Daoy (cell line): ENCODE results near the gene CYB5R4. TPM values are rescaled to one million over a fixed set of nuclear protein-coding genes. Genes with fewer than 3 reads are reported as not detected.
"Not testable (repeated sequence)": the region's sequence is repeated elsewhere in the genome, so short reads cannot be mapped to it uniquely, and the experiment has no call there.

Experiments used
- DNase-seq: peaks from one replicate; pipeline ENCODE4 v3.0.0-alpha.2; 2015; ENCODE audit warnings: low read depth
- total RNA-seq: library from RNA; depleted of rRNA; stranded (reverse); fragments of >200 nt; shearing (Covaris generic); gene quantifications from 2 replicates; pipeline ENCODE4 v1.2.3, GENCODE V29; 2014

CYB5R4 gene
- total RNA-seq, 1 experiment from 2014 or later, result 52.6 TPM

DNA sequence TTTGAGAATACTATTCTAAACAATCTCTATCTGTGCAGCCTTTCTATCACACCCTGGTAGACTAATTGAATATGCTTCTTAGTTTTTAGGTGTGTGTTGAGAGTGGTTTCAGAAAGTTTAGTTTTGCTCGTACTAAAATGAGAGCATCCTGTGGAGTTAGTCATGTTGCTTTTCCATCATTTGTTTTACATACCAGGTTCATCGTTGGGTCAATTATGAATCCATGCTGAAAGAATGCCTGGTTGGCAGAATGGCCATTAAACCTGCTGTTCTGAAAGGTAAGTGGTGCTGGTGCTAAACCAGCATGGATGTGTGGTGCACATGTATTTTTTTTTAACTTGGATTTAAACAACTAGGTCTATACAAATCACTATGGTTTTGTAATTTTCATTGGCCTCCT lies 49.3 kb downstream of the CYB5R4 start:
- peak; percentile 49 for DNase-seq

DNA sequence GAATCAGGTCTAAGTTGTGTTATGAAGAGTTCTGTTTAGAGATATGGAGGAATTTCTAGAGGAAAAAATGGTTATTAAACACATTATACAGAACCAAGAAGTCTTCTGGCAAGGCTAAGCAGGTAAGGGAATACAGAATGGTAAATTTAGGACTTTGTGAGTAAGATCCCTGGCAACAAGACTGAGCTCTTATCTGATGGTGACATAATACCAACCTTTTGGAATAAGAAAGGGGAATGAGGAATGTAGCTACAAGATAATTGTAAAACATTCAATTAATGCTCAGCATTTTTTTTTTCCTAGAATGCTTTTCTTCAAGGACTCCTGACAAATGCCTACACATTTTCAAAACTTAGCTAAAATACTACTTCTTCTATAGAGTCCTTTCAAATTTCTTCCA lies 51.8 kb downstream of the CYB5R4 start:
- no peak for DNase-seq

- no peak for DNase-seq
Observed at GRCh38 chr6:83914953-83915352, 55.5 kb downstream of the CYB5R4 start.

DNA sequence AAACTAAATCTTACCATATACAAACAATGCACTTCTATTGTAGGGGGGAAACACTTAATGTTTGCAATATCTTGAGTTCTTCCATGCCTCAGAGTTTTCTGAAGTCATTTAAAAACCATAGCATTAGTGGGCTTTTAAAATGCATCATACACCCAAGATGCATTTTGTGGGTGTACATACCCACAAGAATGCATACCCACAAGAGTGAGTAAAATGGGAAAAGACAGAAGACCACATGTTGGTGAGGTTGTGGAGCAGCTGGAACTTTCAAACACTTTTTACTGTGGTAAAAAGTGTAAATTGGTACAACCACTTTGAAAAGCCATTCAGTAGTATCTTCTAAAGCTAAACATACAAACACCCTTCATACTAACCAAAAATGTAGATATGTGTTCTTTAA lies 57.5 kb downstream of the CYB5R4 start:
- DNase-seq, result no peak

- DNase-seq, result no peak
Observed at GRCh38 chr6:83920017-83920416, 60.5 kb downstream of the CYB5R4 start.

DNA sequence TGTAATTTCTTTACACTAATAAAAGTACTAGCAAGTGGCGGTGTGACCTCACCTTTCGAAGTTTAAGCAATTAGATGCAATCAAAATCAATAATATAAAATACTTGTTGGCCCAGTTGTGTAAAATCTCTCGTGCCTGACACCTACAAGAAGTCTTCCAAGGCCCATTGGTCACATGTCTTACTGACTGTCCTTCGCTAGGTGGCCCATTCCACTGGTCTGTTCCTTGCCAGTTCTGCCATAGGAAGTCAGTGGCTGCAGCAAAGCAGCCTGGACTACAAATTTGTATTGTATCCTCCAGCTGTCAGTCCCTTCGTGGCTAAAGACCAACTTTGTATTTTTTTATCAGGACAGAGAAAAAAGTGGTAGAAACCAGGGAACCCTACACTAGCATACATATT lies 61.8 kb downstream of the CYB5R4 start:
- DNase-seq, result no peak

DNA sequence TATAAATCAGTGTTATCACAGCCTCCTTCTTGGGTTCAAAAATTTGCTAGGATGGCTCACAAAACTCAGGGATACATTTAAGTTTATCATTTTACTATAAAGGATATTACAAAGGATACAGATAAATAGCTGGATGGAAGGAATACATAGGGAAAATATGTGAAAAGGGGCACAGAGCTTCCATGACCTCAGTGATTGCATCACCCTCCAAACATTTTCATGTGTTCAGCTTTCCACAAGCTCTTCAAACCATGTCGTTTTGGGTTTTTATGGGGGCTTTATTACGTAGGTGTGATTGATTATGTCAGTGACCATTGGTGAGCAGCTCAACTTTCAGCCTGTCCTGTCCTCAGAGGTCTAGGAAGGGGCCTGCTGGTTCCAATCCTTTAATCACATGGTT lies 68.0 kb downstream of the CYB5R4 start:
- DNase-seq, result no peak

DNA sequence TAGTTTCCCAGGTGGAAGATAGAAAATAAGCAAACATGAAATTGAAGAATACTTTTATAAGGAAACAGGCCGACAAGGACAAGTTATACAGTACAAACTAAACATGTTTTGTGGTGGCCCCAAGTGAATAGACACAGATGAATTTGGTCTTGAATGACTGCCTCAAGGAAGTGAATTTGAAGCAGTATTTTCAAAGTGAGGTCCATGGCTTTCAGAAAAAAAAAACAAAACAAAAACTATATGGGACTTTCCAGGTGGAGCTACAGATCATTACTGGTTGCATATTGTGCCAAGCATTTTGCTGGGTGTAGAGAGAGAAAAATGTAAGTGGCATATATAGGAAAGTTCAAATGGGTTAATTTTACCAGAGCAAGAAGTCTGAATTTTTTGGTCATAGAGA lies 68.8 kb downstream of the CYB5R4 start:
- DNase-seq, result no peak

DNA sequence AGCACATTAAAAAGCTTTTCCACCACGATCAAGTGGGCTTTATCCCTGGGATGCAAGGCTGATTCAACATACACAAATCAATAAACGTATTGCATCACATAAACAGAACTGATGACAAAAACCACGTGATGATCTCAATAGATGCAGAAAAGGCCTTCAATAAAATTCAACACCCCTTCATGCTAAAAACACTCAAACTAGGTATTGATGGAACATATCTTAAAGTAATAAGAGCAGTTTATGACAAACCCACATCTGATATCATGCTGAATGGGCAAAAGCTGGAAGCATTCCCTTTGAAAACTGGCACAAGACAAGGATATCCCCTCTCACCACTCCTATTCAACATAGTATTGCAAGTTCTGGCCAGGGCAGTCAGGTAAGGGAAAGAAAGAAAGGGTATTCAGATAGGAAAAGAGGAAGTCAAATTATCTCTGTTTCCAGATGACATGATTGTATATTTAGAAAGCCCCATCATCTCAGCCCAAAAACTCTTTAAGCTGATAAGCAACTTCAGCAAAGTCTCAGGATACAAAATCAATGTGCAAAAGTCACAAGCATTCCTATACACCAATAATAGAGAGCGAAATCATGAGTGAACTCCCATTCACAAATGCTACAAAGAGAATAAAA lies 86.8 kb downstream of the CYB5R4 start:
- DNase-seq, result not testable (repeated sequence)

GRCh38 chr6:83947983-83948382 lies 88.5 kb downstream of the CYB5R4 start:
- not testable (repeated sequence) for DNase-seq

GRCh38 chr6:83948851-83949250 lies 89.4 kb downstream of the CYB5R4 start:
- no peak for DNase-seq

DNA sequence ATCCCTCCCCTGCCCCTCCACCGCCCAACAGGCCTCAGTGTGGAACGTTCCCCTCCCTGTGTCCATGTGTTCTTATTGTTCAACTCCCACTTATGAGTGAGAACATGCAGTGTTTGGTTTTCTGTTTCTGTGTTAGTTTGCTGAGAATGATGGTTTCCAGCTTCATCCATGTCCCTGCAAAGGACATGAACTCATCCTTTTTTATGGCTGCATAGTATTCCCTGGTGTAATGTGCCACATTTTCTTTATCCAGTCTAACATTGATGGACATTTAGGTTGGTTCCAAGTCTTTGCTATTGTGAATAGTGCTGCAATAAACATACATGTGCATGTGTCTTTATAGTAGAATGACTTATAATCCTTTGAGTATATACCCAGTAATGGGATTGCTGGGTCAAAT lies 91.9 kb downstream of the CYB5R4 start:
- not testable (repeated sequence) for DNase-seq

- no peak for DNase-seq
Observed at GRCh38 chr6:83952830-83953229, 93.3 kb downstream of the CYB5R4 start.

DNA sequence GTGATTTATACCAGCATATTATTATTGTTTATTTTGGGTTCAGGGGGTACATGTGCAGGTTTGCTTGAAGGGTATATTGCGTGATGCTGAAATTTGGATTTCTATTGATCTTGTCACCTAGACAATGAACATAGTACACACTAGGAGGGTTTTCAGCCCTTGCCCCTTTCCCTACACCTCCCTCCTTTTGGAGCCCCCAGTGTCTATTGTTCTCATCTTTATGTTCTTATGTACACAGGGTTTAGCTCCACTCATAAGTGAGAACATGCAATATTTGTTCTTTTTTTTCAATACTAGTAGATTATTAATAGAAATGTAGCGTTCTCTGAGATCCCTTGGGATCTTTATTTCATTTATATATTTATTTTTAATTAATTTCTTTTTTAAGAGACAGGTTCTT lies 94.9 kb downstream of the CYB5R4 start:
- DNase-seq, result no peak

DNA sequence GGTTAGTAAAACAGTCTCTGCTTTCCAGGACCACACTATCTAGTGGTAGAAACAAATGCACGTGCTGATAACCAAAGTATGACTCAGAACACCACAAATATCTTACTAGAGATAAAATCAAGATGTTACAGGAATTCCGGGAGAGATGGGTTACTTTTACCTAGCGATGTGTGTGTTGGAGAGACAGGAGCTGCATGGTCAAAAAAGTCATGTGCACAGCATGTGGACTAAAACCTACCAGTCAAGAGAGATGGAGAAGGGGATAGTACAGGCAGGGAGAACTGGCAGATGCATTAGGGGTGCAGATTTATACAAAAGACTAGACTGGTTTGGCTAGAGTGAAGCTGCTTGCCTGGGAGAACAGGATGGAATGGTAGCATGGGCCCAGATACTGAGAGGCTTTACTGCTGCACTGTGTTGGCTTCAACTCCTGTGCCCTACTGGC lies 98.8 kb downstream of the CYB5R4 start:
- no peak for DNase-seq

DNA sequence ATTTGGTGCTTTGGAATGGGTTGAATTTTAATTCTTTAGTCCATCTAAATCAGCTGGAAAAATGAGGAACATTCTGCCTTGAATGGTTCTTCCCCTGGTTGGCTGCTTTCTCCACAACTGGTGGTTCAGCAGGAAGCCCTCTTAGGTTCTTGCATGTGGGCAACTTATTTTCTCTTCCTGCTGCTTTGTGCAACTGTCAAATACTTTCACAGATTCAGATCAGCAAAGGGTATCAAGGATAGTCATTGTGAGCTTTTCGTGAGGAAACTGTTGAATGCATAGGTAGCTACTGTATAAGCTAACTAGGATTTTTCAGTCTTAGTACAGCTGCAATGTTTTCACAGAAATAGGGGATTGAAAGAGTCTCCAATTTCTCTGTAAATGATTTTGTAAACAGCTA lies 101.2 kb downstream of the CYB5R4 start:
- DNase-seq, result no peak

DNA sequence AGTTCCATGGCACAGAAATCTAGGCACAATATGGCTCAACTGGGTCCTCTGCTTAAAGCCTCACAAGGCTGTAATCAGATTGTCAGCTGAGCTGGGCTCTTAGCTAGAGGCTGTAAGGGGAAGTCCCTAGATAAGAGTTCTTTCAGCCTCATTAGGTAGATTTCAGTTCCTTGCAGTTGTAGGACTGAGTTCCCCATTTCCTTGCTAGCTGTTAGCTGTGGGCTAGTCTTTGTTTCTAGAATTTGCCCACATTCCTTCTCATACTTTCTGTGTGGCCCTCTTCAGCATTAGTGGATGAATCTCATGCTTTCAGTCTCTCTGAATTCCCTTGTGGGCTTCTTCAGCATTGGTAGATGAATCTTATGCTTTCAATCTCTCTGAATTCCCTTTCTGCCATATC lies 103.1 kb downstream of the CYB5R4 start:
- DNase-seq, result no peak

DNA sequence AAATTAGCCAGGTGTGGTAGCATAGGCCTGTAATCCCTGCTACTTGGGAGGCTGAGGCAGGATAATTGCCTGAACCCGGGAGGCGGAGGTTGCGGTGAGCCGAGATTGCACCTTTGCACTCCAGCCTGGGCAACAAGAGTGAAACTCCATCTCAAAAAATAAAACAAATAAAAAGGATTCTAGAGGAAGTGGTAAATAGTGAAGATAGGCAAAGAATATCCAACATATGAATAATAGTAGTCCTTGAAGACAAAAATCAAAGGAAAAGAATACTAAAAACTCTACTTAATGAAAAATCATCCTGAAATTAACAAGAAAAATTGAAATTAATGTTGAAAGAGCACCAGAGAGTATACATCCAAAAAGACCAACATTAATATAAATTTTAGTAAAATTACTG lies 107.0 kb downstream of the CYB5R4 start:
- DNase-seq, result no peak

DNA sequence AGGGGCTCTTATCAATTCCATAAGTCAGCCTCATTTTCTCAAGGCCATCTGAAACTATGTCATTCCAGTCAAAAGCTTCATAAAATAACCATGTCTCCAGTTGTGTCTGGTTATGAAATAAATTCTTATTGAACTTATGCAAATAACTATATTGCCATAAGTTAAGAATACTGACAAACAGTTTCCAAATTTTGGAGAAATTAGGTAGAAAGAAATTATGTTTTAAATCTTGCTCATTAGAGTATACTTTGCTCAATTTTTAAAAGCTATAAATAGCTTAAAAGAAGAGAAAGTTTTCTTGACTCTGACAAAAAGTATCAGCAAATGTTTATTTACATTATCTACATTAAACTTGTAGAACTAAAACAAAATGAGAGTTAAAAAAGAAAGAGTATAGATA lies 111.1 kb downstream of the CYB5R4 start:
- DNase-seq, result no peak

DNA sequence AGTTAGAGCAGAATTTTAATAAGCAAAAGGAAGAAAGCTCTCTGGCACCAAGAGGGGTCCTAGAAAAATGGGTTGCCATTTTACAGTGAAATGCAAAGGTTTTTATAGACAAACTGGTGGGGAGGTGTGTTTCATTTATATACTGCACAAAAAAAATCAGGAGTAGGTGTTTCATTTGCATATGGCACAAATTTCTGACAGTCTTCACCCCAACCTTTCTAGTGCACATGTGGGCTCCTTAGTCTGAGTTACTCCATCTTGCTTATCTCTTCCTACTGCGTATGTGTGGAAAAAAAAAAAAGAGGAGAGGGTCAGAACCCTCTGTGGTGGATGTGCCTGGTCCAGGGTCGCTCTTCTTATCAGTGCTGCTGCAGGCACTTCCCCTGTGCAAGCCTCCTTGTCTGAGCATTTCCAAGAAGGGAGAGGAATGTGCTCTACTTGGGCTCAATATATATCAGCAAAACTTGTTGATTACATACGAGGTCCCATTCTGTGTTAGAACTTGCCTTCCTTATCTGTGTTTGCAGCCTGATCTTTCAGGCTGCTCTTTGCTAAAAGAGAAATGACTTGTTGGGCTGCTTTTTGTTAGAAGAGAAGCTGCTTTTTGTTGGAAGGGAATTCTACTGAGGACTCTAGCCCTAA lies 115.0 kb downstream of the CYB5R4 start:
- DNase-seq, result no peak

DNA sequence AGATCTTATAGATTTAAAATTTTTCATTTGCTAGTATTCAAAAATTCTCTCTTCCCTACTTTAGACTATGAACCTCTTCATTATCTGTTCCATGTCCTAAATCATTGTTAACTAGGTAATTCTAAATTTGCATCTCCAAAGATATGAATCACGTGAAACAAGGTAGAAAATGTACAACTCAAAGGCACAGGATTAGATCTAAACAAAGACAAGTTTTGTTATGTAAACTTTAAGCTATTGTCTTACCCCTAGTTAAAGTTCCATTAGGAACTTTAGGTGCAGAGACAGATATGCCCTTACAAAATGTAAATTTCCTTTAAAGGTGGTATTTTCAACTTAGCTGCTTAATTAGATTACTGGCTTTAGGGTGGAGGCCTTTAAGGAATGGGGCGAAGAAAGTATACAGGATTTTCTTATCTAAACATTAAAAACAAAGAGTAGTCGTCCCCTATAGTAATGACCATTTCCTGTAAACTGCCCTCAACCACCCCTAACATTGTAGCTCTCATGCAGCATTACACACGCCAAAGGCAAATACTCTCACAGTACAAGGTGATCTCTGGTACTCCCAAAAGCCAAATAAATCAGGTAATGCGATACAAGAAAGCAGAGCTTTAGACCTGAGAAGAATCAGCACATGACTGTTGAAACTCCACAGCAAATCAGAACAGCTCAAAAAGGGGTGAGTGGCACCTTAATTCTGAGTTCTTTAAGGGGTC lies 116.7 kb downstream of the CYB5R4 start:
- DNase-seq, result no peak

GRCh38 chr6:83976871-83977270 lies 117.4 kb downstream of the CYB5R4 start:
- peak; percentile 6 for DNase-seq

GRCh38 chr6:83978324-83978734 lies 118.8 kb downstream of the CYB5R4 start:
- DNase-seq, result no peak
